ENCODE data around the gene NAB2. TPM values are rescaled to one million over a fixed set of nuclear protein-coding genes. Genes with fewer than 3 reads are reported as not detected.

NAB2 gene
- total RNA-seq, 4 donors from 2014 or later: 11.8 to 48.0 (median 16.1) TPM

GRCh38 chr12:57133916-57134315, 45.0 kb downstream of the NAB2 start:
- H3K9me3 ChIP-seq: no peaks in the 10 kb centered on the region
- peak overlapping the region in 2 of 3 donors; percentile 38 to 74 for H3K27ac ChIP-seq
- H3K4me3 ChIP-seq (replicated peaks in 1 of 3): no peak overlapping the region
- 75 to 86% methylated on average over 6 of the region's 6 CpGs for WGBS, 2 donors
- no peaks in the 10 kb centered on the region for H3K27me3 ChIP-seq
- peaks cover 10 to 16% of the 10 kb centered on the region in 2 donors for H3K4me1 ChIP-seq
- intact Hi-C loops (cut with DNase I): no loop called here
- TF ChIP-seq CTCF (IDR thresholded peaks at IDR 0.05) (no peak), POLR2A (IDR thresholded peaks at IDR 0.05) (no peak)
- DNase-seq: no peak
- H3K36me3 ChIP-seq: peaks cover 0 to under 1% of the 10 kb centered on the region in 2 donors

GRCh38 chr12:57134949-57135348, 46.0 kb downstream of the NAB2 start:
- Histone ChIP-seq H3K36me3 (peaks cover 0 to 8% of the 10 kb centered on the region in 2 donors), H3K4me3 (replicated peaks in 1 of 3) (no peak overlapping the region), H3K27ac (peak overlapping the region in 1 of 3 donors; percentile 74), H3K4me1 (peaks cover 0 to 10% of the 10 kb centered on the region in 2 donors), H3K9me3 (no peaks in the 10 kb centered on the region), H3K27me3 (no peaks in the 10 kb centered on the region)
- 75 to 93% methylated on average over 9 of the region's 9 CpGs for WGBS, 2 donors
- DNase-seq: no peak
- intact Hi-C loops (cut with DNase I): loop anchor here (5.0 kb wide), 1 partner anchor 42 kb away; no protein-coding TSS in a partner anchor
- TF ChIP-seq CTCF (IDR thresholded peaks at IDR 0.05) (no peak), POLR2A (IDR thresholded peaks at IDR 0.05) (no peak)

GRCh38 chr12:57135527-57136326, 46.8 kb downstream of the NAB2 start:
- H3K9me3 ChIP-seq: no peaks in the 10 kb centered on the region
- TF ChIP-seq POLR2A (IDR thresholded peaks at IDR 0.05): no peak
- no peak for TF ChIP-seq CTCF (IDR thresholded peaks at IDR 0.05)
- no peak overlapping the region for H3K4me3 ChIP-seq (replicated peaks in 1 of 3)
- no peak for DNase-seq
- peaks cover 0 to 10% of the 10 kb centered on the region in 2 donors for H3K36me3 ChIP-seq
- H3K27me3 ChIP-seq: no peaks in the 10 kb centered on the region
- H3K4me1 ChIP-seq: peaks cover 0 to 10% of the 10 kb centered on the region in 2 donors
- intact Hi-C loops (cut with DNase I): loop anchor here (5.0 kb wide), 1 partner anchor 42 kb away; no protein-coding TSS in a partner anchor
- WGBS, 2 donors: 58 to 63% methylated on average over 11 to 18 of the region's 18 CpGs
- peak overlapping the region; percentile 17 to 74 (median 32) for H3K27ac ChIP-seq

- Histone ChIP-seq H3K9me3 (no peaks in the 10 kb centered on the region), H3K27ac (peak overlapping the region in 2 of 3 donors; percentile 7 to 30), H3K4me1 (peaks cover 0 to 14% of the 10 kb centered on the region in 2 donors), H3K4me3 (replicated peaks in 1 of 3) (no peak overlapping the region), H3K36me3 (peaks cover 13 to 16% of the 10 kb centered on the region in 2 donors), H3K27me3 (no peaks in the 10 kb centered on the region)
- 77 to 82% methylated on average over 13 of the region's 13 CpGs for WGBS, 2 donors
- peak; percentile 28 to 36 for DNase-seq
- TF ChIP-seq CTCF (IDR thresholded peaks at IDR 0.05) (no peak), POLR2A (IDR thresholded peaks at IDR 0.05) (no peak)
- intact Hi-C loops (cut with DNase I): loop anchor here (5.0 kb wide), 1 partner anchor 39 kb away; no protein-coding TSS in a partner anchor
Measured at GRCh38 chr12:57138526-57139272, 49.8 kb downstream of the NAB2 start.

Measured in thyroid gland (tissue), 4 donors.